ENCODE measurements around the gene HOXA13.
A peak's percentile ranks its signal among the peaks of the same experiment; 100 is the strongest.

DNA sequence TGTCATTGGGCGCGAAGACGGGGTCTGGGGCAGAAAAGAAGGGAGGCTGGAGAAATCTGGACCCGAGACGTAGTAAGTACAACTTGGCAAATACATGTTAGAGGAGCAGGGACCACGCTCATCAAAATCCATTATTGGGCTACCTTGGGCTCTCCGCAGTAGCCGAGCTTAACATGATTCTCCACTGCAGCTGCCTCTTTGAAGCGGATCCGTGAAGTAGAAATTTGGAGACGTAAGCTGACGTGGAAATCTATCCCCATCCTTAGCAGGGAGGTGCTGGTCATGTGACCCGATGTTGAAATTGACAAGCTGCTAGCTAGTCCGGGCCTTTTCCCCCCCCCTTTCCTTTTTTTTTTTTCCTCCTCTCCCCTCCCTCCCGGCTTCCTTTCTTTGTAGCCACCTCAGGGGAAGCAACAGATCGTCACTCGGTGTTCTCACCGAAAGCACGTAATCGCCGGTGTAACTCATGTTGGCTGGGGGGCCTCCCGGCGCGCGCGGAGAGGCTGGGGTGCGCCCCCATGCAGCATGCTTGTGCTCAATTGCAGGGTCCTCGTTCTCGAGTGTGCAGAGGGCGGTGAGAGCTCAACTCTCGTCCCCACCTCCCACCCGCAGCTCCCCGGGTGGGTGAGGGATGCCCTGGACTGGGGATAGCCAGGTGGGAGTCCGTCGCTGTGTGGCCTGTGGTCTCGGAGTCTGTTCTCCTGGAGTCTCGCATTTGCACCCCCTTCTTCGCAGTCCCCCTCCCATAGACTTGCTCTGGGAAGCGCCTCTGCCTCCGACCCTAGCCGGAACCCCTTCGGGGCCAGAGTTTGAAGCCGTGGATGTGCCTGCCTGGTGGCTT is 14.7 kb downstream of the HOXA13 start, which contains the start of gene HOXA11:
- peak; percentile 39 for TF ChIP-seq EZH2 (IDR thresholded peaks at IDR 0.05; ENCODE audit: low read length)
- TF ChIP-seq, protein P1, sequence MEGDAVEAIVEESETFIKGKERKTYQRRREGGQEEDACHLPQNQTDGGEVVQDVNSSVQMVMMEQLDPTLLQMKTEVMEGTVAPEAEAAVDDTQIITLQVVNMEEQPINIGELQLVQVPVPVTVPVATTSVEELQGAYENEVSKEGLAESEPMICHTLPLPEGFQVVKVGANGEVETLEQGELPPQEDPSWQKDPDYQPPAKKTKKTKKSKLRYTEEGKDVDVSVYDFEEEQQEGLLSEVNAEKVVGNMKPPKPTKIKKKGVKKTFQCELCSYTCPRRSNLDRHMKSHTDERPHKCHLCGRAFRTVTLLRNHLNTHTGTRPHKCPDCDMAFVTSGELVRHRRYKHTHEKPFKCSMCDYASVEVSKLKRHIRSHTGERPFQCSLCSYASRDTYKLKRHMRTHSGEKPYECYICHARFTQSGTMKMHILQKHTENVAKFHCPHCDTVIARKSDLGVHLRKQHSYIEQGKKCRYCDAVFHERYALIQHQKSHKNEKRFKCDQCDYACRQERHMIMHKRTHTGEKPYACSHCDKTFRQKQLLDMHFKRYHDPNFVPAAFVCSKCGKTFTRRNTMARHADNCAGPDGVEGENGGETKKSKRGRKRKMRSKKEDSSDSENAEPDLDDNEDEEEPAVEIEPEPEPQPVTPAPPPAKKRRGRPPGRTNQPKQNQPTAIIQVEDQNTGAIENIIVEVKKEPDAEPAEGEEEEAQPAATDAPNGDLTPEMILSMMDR (optimal IDR thresholded peaks at IDR 0.05 in 1 of 3, IDR thresholded peaks at IDR 0.05 in 1 of 3, conservative IDR thresholded peaks at IDR 0.05 in 1 of 3; ENCODE audit: extremely low read depth in 1 of 3, insufficient read depth in 2 of 3, low read length in 3 of 3): no peak

Measured in keratinocyte (primary cell).